GM19372 (cell line): ENCODE measurements around the gene IQCM.

Experiments
- ATAC-seq: cut with Tn5 transposase; IDR thresholded peaks from one replicate; pipeline ENCODE4 v1.9.1; 2021; ENCODE audit warnings: mild to moderate bottlenecking, low read depth, moderate library complexity; ENCODE audit not compliant: unreplicated experiment

The IQCM gene

DNA sequence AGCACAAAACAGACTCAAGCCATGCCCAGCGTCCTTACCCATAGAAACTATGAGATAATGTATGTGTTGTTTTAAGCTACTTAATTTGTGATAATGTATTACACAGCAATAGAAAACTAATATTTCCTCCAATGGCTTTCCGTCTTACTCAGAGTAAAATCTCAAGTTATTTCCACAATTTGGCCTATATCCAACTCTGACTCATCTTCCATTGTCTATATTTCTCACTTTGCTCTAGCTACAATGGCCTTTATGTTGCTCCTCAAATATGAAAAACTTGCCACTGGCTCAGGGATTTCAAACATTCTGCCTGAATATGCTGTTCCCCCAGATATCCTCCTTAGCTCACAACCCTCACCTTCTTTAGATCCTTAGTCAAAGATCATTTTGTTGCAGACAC lies 31.6 kb downstream of the IQCM start:
- no peak for ATAC-seq

DNA sequence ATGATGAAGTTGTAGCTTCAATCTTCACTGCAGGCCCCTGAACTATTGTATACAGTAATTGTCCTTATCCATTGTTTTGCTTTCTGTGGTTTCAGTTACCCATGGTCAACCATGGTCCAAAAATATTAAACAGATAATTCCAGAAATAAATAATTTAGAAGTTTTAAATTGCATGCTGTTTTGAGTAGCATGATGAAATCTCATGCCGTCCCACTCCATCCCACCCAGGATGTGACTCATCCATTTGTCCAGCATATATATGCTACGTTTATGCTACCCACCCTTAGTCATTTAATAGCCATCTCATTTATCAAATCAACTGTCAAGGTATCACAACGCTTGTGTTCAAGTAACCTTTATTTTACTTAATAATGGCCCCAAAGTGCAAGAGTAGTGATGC lies 34.5 kb downstream of the IQCM start:
- no peak for ATAC-seq

DNA sequence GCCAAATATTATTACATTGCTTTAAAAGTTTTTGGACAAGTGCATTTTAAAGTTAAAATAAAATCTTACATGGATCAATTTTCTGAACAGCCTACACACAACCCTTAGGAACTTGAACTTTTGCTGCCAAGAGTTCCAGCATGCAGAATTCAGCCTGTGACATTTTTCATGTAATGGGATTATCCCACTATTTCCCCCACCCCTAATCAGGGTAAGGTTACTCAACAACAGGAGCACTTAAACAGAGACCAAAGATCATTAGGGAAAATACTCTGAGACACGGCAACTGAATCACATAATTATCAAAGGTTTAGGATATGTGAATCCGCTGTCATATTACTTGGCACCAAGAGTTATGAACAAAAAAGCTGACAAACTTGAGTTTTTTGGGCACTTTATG lies 47.2 kb downstream of the IQCM start:
- ATAC-seq: no peak

DNA sequence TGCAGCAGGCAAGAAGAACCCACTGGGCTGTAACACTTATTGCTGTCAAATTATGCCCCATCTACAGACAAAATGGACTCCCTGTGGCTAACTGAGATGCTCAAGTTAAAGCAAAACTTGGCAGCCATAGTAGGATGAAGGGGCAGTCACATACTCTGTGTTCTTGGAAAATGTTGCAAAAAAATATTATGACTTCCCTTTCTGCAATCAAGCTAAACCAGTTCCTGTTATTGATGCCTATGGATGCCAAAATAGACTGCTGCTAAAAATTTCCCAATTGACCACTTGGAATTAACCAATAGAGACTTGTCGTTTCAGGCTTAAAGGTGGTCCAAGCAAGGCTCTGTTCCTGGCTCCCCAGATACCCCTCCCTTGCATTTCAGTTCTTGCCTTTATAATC lies 49.5 kb downstream of the IQCM start:
- ATAC-seq: no peak

DNA sequence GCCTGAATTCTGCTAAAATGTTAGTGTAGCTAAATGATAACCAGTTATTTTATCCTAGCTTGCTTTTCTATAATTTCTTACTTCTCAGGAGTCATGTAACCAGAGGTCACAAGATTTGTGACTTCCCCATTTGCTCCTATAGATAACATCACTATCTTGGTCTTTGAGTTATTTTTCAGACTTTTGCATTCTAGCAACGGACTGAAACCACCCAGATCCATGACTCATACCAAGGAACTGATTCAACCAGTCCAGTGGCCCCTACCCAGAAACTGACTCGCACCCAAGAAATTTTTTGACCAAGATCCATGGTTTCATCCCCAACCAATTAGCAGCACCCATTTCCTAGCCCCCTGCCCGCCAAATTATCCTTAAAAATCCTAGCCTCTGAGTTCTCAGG lies 50.0 kb downstream of the IQCM start:
- no peak for ATAC-seq

DNA sequence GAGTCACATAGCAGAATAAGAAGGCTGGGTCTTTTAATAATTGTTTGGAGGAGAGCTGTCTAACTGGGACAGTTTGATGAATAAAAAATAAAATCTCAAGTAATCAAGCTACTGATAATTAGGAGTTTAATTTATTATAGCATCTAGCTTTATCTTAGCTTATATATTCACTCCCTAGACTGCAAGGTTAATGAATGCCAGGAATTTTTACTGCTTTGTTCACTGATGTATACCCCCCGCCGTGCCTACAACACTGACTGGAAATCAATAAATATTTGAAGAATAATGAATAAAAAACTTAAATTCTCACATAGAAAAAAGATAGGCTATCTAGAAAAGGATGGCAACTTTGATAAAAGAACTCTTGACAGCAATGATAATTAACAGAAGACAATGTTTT lies 59.7 kb downstream of the IQCM start:
- ATAC-seq: no peak

DNA sequence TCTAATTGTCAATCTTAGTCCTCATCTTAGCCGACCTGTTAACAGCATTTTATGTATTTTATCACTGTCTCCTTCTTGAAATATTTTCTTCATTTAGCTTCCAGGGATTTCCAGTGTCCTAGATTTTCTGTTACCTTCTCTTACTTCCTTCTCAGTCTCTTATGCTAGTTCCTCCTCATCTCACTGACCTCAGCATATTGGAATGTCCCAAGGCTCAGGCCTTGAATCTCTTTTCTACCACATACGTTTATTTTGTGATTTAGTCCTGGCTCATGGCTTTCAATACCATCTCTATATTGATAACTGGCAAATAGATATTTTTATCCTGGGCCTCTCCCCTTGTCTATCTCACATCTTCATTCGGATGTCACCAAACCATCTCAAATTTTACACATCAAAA lies 61.1 kb downstream of the IQCM start:
- ATAC-seq: no peak

DNA sequence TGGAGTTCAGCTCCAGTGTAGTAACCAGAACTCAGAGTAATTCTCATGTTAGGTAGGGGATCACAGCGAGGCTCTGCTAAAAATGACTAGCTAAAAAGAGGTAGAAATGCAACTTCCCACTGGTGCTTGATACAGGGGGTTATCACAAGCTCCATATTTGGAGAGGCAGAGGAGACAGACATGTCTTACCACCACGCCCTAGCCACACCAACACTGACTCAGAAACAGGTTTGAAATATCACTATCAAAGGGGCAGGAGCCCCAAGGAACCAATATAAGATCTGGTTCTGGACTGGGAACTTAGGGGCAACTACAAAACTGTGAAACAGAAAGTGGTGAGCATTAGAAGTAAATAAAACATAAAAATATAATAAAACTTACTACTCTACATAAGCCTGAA lies 62.9 kb downstream of the IQCM start:
- no peak for ATAC-seq

DNA sequence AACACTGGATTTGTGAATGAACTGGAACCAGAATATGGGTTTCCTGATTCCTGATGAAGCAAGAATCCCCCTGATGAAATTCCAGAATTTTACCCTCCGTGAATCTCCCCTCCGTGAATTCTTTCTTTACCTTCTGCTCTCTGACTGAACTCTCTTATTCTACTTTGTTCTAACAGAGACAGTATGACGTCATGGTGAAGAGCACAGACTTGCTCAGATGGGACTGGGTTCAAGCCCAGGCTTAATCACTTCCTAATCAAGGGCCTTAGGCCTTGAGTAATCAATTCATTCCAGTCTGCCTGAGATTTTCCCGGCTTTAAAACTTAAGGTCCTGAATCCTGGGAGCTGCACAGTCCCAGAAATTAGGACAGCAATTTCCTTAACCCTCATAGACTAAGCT lies 64.5 kb downstream of the IQCM start:
- ATAC-seq: no peak

DNA sequence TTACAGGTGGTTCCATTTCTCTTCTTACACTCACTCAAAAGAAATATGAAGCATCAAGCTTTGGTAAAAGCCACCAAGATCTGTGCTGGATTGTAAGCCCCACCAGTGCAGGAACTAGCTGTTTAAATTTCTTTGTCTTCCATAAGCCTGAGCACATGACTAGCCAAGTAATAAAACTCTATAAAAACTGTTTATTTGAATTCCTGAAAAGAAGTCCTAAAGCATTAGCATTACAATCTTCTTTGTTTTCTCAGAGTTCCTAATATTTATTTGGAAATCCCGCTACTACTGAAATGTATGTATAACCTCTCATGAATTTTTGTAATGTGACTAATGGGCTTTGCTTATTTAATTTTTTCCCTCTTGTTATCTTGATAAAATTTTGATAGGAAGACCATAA lies 65.9 kb downstream of the IQCM start:
- no peak for ATAC-seq

DNA sequence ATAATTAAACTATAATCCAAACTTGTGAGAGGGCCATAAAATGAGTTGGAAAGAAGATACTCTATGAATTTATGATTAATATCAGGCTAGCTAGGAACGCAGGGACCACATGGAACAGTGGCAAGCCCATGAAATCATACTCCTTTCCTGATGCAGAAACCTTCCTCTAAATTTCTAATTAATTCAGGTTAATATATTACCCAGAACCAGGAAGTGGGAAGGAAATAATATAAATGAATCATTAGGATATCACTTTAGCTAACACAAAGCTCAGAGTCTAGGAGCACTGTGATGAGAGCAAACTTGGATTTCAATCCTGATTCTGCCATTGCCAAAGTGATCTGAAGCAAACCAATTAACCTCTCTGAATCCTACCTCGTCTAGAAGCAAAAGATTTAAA lies 68.0 kb downstream of the IQCM start:
- ATAC-seq: no peak

DNA sequence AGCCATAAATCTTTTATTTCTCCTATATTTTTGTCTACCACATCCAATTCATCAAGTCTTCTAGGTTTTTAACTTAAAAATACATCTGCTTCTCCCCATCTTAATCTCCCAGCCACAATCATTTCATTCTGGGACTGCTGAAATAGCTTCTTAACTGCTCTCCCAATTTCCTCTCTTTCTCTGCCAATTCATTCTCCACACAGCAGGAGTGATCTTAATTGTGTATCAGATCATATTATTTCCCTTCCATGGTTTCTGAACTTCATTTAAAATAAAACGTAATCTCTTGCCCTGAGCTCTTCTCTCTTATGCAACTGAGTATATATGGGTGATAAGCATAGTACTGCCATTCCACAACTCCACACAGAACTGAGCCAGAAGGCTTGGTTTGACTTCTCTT lies 69.4 kb downstream of the IQCM start:
- no peak for ATAC-seq

DNA sequence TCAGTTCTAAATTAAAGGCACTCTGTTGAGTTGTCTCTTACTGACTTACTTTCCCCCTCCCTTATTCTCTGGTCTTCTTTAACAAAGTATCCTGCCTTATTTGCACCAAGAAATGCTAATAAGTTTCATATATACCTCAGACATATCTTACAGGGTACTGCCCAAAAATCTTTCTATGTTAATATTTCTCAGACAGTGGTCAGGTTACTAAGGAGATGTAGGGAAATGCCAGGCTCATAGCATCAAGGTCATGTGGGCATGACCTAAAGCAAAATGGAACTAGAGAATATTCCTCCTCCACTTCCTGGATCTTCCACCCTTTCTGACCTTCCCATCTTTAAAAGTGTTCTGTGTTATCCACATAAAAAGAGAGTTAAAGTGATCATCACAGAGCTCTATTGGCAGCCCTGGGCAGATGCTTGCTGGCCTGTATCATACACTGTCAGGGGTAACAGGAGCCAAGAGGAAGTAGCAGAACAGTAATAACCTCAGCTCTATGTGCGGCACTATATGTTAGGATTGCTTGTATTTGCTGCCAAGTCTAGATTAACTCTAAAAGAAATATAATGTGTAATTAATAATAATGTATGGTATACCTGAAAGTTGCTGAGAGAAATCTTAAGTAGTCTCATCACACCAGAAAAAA lies 74.3 kb downstream of the IQCM start:
- ATAC-seq: no peak

DNA sequence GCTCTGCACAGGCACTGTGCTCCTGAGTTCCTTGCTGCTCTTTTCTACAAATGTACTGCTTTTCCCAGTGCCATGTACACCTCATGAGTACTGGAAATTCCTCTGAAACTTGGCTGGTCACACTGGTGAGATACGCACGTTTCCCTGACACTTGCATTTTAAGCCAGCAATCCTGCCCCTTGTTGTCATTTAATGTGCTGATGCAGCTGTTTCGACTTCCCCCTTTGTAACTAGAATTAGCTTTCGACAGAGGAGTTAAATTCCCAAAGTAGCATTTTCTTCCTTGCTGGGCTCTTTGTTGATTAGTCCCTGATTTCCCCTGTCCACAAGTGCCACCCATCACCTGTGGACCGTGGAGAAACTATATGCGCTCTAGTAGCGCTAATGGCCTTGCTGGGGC lies 77.5 kb downstream of the IQCM start:
- no peak for ATAC-seq

DNA sequence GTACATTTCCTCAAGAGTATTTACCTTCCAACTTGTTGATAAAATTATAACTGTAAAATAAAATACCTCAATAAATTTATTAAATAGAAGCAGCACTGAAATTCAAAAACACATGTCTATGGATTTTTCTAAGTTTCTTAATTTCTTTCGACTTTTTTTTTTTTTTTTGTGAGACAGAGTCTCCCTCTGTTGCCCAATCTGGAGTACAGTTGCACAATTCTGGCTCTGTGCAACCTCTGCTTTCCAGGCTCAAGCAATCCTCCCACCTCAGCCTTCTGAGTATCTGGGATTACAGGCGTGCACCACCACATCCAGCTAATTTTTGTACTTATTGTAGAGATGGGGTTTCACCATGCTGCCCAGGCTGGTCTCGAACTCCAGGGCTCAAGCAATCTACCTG lies 79.8 kb downstream of the IQCM start:
- no peak for ATAC-seq

DNA sequence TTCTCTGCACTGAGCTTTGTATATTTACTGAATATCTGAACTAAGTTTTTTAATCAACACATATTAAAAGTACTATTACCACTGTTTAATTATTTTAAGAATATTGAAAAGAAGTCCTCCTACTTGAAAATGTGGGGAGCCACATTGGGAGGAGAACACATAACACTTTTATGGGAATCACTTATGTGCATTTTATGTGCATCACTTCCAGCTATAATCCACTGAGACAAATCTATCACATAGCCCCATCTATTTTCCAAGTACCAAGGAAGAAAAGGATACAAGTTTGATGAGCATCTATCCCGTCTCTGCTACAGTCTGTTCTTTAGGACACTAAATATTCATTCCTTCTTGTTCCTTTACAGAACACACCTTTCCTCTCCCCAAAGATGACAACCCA lies 87.2 kb downstream of the IQCM start:
- no peak for ATAC-seq

DNA sequence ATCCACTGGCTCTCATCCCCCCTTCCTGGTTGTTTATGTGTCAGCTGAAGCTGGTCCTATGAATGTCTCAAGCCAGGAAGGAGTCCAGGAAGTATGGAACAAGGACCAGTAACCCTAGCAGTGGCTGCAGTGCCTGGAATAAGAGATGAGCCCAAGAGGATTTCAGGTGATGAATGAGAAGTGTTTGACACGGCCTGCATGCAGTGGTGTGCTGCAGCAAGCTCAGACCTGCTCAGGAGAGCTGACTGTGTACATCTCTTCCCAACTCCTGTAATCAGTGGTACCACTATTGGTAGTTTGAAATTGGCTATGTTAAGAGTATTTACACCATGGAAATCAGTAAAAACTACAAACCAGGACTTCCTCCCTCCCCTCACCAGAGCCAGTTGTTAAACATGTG lies 88.0 kb downstream of the IQCM start:
- no peak for ATAC-seq

DNA sequence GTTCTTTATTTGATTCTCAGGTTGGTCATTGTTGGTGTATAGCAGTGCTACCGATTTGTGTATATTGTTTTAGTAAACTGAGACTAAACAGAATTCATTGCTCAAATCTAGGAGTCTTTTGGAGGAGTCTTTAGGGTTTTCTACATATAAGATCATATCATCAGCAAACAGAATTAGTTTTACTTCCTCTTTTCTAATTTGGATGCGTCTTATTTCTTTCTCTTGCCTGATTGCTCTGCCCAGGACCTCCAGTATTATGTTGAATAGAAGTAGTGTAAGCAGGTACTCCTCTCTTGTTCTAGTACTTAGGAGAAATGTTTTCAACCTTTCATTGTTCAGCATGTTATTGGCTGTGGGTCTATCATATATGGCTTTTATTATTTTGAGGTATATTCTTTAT lies 92.6 kb downstream of the IQCM start:
- no peak for ATAC-seq

DNA sequence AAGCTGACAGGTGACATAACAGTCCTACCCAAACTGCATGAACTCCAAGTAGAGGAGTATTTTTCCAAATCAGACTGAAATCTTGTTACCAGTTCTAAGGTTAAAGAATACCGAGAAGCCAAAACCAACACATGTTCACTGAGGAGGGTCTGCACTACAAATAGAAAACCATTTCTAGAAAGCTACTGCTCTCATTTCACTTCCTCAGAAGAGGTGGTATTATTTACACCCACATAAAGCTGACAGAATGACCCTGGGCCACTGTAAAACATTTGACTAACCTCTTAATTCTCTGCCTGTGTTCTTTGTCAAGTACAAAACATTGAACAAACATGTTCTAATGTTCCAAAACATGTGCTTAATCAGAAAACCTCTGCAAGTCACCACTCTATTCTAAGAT lies 95.8 kb downstream of the IQCM start:
- no peak for ATAC-seq

DNA sequence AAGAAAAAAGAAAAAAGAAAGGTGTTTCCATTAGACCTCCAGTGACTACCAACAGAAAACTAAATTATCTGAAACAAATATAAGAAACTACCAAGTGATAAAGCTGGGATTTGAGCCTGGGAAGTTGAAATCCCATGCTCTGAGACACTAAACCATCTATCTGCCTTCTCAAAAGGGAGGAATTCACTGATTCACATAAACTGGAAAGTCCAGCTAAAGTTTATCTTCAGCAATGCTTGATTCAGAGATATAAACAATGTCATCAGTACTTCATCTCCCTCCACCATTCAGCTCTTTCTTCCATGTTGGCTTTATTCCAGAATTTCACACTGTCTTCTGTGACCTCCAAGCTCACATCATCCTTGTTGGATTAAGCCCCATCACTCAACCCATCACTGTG lies 96.3 kb downstream of the IQCM start:
- no peak for ATAC-seq

DNA sequence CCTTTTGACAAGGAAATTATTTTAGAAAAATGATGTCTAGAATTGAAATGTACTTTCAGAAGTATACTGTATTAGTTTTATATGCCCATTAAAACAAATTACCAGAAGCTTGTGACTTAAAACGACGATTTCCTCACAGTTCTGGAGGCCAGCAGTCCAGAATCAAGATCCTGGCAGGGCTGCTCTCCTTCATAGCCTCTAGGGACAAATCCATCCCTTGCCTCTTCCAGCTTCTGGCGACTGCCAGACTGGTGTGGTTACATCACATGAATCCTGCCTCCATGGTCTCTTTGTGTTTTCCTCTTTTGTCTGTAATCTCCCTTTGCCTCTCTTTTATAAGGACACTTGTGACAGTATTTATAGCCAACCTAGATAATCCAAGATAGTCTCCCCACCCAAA lies 97.1 kb downstream of the IQCM start:
- ATAC-seq: no peak

DNA sequence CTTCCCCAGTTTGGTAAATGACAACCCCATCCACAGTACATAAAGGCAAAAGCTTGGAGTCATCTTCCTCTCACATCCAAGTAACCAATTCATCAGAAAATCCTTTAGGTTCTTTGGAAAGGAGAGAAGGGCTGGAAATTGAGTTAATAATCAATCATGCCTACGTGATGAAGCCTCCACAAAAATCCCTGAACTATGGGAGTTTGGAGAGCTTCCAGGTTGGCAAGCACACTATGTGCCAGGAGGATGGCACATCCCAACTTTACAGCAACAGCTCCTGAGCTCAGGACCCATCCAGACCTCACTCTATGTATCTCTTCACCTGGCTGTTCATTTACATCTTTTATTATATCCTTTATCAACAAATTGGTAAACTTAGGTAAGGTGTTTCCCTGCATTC lies 98.9 kb downstream of the IQCM start:
- ATAC-seq: no peak

DNA sequence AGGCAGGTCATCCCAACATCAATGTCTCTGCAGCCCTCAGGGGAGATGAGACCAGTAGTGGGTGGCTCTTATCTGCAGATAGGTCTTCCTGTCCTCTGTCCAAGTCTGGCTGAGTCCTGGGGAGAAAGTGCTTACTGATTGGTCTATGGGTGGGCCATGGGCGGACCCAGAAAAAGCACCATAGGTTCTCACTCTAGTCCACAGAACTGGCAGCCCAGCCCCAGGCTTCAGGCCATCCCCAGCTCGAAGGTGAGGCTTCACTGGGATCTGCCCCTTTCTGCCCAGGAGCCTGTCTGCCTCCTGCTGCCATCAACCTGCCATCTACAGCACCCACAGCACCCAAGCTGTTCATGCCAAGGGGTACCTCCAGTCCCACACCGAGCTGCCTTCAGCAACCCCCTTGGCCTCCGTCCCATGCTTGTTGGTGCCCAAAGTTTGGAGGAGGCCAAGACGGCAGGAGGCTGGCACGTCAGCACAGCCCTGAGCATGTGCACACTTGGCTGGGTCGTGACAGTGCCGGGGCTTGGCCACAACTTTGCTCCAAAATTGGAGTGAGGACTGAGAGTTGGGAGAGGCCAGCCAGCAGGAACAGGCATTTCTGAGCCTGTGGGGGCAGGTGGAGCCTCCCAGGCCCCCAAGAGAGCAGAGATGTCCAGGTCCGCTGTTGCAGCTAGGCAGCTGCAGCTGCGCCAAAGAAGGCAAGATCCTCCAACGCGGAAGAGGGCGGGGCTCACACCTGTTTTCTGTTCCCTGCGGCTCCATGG lies 99.6 kb downstream of the IQCM start:
- ATAC-seq: no peak
